NCI-H526 treated with DMSO at 0.1 percent for 48 hours (cell line): ENCODE measurements around the gene NCCRP1.

Experiments used
- DNase-seq: peaks from one replicate; lab custom pipeline; 2025; lab: John Stamatoyannopoulos, UW

NCCRP1 gene

DNA sequence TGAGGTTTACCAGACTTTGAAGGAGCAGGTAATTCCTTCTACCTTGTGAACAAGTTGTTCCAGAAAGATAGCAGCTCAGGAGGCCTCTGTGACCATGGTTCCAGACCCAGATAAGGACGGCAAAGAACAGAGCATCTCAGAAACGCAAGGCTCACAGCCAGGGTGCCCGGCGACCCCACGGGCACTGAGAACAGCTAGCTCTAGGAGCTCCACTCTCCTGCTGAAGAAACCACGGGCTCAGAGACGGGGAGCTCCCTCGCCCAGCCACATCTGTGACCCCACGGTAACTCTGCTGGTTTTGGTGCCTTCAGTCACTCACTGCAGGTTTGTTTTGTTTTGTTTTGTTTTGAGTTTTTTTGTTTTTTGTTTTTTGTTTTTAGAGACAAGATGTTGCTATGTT, 16.0 kb upstream of the NCCRP1 start:
- no peak for DNase-seq

DNA sequence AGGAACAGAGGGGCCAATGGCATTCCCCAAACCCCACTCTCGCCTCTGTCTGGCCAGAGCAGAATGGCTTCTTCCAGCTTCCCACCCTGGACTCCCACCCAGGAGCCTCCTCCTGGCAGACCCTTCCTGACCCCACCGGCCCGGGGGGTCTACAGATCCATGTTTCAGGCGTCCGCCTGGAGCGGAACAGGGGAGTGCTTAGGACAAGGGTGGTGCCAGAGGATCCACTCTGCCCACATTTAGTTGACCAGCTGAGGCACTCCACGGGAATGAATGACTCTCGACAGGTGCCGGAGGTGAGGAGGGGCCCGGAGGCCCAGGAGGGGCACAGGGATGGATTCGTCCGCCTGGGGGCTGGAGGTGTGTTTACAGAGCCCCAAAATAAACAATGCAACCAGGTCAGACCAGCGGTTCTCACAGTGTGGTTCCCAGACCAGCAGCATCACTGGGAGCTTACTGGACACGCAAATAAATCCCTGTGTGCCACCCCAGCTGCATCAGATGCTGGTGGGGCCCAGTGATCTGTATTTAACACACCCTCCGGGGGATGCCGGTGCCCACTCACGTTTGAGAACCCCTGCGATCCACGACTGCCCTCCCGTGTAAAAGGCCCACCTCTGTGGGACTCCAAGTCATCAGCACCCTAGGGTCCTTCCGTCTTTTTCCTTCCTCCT, 15.1 kb upstream of the NCCRP1 start:
- DNase-seq, result no peak

DNA sequence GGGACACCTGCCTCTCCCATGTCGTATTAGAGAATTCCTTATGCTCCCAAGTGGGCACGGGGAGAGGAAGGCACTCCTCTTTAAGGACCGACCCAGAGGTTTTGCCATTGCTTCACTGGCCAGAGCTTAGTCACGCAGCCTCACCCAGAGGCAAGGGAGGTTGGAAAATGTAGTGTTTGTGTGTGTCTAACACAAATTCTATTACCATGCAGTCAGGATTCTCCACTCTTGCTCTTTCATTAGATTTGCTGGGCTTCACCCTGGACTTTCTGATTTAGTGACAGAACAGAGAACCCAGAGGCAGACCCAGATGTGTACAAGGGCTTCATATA, 14.6 kb upstream of the NCCRP1 start:
- no peak for DNase-seq

DNA sequence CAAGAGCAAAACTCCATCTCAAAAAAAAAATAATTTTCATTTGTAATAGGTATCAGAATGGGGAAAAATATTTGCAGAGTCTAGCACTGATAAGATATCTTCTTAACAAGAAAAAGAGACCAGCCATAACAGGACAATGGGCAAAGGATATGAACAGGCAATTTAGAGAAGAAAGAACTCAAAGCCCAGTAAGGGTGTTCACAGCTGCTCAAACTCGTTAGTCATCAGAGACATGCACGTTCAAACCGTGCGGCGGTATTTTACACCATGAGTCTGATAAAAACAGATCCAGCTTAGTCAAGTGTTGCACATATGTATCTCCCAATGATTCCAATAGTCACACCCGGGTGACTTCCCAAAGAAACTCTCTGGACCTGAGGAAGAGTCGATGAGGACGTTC, 13.7 kb upstream of the NCCRP1 start:
- DNase-seq, result no peak

DNA sequence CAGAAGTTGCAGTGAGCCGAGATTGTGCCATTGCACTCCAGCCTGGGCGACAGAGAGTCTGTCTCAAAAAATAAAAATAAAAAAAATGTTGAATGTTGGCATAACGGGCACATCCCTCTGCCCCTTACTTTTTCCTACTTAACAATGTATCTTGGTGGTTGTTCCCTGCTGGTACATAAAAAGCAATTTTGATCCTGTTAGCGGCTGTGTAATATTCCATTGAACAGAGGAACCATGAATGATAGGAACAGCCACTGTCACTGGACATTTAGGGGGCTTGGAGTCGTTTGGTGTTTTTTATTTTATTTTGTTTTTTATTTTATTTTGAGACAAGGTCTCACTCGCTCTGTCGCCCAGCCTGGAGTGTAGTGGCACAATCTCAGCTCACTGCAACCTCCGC, 10.4 kb upstream of the NCCRP1 start:
- no peak for DNase-seq

DNA sequence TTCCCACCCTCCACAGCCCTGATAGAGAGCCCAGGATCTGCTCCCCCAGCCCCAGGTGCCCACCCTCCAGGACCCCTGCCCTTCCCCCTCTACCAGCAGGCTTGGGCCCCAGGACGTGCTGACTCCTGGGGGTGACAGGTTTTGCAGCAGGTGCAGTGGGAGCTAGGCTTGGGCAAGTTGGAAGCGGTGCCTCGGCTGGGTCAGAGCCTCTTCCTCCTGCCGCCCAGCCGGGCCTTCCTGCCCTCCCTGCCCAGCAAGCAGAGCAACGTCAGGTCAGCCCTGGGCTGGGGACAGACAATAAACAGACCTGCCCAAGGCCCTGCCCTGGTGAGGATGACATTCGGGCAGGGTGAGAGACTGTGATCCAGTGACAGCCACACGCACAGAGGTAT, 9.2 kb upstream of the NCCRP1 start:
- no peak for DNase-seq

DNA sequence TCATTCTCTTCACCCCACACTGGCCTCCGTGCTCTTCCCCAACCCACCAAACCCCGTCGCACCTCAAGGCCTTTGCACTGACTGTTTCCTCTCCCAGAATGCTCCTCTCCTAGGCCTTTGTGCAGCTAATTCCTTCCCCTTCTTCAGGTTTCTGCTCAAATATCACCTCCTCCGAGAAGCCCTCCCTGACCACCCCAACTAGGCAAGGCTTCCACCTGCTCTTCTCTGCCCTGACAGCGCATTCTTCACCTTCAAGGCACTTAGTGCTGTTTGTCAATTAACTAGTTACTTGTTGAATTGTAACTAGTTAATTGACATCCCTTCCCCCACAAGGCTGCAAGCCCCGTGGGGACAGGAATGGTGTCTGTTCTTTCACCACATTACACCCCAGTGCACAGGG, 7.8 kb upstream of the NCCRP1 start:
- DNase-seq, result no peak

DNA sequence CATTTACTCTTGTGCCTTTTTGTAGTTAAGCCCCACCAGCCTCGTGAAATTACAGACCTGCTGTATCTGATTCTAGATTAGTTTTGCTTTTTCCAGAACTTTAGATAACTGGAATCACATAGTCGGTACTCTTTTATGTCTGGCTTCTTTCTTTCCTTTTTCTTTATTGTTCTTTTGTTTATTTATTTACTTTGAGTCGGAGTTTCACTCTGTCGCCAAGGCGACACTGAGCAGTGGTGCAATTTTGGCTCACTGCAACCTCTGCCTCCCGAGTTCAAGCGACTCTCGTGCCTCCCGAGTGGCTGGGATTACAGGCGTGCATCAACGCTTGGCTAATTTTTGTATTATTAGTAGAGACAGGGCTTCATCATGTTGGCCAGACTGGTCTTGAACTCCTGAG, 6.0 kb upstream of the NCCRP1 start:
- no peak for DNase-seq

DNA sequence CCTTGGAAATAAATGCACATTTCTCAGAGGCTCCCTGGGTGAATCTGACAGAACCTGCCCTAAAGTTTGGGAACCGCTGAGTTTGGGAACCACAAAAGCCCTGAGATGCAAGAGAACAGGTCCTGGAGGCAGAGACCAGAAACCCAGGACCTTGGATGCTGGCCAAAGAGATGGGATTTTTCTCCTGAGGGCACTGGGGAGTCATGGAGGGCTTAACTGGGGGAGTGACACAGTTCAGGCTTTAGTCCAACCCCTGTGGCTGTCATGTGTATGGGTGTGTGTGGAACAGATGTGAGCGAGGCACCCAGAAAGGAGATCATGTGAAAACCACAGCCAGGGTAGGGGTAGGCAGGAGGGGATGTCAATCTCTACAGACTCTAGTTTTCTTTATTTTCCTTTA, 3.9 kb upstream of the NCCRP1 start:
- no peak for DNase-seq

DNA sequence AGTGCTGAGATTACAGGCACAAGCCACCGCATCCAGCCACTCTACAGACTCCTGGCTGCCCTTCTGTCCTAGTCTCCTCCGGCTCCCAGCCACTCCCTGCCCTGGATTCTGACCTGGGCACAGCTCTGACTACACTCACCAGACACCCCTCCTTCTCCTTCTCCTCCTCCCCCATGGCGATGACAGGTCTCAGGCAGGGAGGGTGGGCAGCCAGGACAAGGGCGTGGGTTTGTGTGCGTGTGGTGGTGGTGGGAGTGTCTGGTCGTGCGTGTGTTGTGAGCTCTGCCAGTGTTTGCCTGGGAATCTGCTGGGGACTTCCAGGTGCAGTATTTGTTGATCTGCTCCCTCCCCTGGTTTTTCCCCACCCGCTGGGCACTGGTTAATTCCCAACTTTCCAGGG, 3.0 kb upstream of the NCCRP1 start:
- no peak for DNase-seq

DNA sequence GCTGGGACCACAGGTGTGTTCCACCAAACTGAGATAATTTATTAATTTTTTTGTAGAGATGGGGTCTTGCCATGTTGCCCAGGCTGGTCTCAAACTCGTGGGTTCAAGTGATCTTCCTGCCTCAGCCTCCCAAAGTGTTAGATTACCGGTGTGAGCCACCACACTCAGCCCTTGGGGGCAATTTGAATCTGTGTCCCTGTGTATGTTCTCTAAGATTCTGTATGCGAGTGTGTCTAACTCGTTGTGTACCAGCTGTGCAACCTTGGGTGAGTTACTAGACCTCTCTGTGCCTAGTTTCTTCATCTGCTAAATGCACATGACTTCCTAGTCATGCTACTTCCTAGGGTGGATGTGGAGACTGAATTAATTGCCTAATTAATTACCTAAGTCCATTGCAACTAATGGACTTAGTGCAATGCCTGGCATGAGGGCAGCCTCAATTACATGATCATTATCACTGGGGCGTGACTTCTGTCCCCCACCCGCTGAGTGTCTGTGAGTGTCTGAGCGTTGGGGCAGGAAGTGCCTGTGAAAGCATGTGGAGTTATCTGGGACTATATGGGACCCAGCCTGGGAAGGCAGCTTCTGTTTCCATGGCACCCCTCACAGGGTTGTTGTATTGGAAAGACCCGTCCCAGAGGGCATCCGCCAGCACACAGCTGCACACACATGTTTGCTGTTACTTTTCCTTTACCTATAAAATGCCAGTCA, 1.8 kb upstream of the NCCRP1 start:
- no peak for DNase-seq

DNA sequence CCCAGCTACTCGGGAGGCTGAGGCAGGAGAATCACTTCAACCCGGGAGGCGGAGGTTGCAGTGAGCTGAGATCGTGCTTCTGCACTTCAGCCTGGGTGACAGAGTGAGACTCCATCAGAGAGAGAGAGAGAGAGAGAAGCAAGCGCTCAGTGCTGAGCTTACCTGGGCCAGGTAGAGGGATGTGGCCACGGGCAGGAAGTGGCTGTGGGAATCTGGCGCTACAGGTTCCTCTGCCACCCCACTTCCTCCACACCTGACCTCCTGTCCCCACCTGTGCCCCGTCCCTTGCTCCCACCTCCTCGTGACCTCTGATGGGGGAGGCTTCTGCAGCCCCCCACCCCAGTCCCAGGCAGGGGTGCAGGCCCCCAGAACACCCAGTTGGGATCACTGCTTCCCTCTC, 1.0 kb upstream of the NCCRP1 start:
- no peak for DNase-seq

DNA sequence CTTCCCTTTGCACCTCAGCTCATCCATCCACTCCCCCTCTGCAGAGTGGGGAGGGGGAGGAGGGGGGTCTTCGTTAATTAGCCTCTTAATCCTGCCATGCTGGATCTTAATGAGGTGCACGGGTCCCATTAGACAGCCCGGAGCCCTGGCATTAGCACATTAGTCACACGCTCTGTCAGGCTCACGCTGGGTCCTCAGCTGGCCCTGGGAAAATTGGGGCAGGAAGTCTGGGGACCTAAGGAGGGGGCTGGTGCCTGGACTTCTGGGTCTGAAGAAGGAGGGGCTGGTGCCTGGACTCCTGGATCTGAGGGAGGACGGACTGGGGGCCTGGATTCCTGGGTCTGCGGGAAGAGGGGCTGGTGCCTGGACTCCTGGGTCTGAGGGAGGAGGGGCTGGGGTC, 444 bp upstream of the NCCRP1 start:
- no peak for DNase-seq

DNA sequence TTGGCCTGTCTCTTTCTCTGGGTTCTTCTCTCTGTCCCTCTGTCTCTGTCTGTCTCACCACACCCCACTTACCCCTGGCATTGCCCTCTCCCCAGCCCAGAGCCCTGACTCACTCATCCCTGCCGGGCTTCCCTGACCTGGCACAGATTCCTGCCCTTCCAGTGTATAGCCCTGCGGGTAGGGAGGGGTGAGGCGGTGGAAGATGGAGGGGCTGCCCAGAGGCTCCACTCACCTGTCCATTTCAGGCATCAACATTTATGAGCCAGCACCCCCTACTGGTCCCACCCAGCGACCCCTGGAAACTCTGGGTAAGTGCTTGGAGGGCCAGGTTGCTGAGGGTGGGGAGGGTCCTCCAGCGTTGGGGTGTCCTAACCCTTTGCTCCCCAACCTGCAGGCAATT, 1.0 kb downstream of the NCCRP1 start:
- no peak for DNase-seq

DNA sequence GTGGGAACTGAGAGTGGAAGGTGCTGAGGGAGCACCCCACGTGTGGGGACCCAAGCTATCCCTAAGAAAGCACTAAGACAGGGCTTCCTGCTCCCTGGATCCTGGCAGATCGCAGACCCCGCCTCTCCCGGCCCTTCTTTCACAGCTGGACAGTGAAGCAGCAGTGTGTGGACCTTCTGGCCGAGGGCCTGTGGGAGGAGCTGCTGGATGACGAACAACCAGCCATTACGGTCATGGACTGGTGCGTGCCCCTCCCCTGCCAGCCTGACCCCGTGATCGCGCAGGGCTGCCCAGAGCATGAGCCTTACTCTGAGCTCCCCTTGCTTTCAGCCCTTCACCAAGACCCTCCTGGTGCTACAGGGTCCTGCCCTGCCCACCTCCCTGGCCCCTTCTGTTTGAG, 2.3 kb downstream of the NCCRP1 start:
- no peak for DNase-seq

DNA sequence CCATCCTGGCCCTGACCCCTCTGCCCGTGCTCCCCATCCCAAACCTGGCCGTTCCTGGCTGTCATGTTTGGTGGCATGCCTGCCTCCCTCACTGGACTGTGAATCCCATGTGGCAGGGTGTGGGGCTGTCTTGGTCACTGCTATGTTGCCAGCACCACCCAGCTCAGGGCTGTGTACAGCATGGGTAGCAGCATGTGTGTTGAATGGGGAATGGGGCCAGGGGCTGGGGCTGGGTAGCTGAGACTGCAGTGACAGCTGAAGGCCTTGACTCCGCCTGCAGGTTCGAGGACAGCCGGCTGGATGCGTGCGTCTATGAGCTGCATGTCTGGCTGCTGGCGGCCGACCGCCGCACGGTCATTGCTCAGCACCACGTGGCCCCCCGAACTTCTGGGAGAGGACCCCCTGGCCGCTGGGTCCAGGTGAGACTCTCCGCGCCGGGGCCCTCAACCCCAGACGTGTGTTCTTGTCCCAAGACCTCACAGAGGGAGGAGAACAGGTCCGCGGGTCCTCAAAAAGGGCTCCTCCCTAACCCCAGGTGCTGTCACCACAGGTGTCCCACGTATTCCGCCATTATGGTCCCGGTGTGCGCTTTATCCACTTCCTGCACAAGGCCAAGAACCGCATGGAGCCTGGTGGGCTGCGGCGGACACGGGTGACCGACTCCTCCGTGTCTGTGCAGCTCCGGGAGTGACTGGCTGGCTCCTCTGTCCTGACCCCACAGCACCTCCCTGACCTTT, 3.5 kb downstream of the NCCRP1 start:
- DNase-seq, result no peak

DNA sequence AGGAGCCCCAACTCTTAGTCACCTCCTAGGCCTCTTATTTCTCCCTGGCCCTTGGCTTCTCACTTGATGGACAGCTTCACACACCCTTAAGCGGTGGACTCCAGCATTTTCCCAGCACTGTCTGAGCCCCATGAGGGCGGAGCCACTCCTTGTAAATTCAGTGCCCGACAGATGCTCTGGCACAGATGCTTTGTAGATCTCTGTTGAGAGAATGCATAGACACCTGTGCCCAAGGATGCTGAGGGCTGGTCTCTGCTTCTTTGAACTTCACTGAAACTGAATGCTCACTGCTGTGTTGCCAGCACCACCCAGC, 4.0 kb downstream of the NCCRP1 start:
- DNase-seq, result no peak

DNA sequence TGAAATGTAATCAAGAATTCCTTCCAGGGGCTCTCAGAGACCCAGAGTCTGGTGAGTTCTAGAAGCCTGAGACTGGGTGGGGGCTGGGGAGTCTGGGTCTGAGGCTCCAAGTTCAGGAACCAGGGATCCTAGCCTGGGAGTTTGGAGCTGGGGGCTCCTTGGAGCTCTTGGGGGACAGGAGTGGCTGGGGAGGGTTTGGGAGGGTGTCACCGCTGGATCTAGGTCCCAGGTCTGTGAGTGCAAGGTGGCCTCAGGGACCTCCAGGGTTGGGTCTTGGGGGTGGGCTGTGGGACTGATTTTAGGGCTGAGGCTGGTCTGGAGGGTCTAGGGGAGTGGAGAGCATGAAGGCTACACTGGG, 6.2 kb downstream of the NCCRP1 start:
- no peak for DNase-seq

DNA sequence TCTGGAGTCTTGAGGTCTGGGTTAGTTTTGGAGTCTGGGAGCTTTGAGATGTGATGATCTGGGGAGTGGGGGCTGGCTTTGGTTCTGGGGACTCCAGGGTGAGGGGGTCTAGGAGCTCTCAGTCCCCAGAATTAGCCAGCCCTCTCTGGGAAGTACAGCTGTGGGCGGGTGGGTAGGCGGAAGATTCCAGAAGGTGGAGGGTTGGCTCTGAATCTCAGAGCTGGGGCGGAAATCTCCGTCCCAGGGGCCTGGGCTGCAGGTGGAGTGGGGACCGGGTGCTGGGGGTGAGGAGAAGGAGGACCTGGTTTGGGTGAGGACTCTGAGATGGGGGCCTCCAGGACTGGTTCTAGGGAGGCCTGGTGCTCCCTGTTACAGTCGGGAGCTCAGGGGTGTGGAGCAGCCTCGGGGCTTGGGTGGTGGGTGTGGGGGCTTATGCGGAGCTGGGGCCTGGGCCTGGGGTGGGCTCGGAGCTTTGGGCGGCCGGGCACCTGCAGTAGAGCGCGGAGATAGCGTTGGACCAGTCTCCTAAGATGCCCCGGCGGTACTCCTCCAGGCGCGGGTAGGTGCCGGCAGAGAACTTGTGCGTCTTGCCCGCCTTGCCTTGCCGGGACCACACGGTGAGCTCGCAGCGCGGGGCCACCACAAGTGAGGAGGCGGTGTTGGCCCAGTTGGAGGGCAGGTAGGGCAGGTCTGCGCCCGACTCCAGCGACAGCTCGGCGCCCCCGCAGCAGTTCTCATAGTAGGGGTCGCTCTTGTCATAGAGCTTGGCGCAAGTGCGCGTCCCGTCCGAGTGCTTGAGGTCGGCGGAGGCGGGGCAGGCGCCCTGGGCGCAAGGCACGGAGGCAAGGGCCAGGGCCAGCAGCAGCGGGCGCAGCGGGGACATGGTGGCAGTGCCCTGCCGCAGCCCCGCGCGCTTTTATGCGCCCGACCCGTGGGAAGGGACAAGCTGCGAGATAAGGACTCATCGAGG, 6.9 kb downstream of the NCCRP1 start, which contains the start of gene SYCN:
SYCN (minus strand) TSS at position 892 of the 970 bp plus-strand sequence; CDS start at position 883, 9 bp downstream.
- DNase-seq, result no peak

DNA sequence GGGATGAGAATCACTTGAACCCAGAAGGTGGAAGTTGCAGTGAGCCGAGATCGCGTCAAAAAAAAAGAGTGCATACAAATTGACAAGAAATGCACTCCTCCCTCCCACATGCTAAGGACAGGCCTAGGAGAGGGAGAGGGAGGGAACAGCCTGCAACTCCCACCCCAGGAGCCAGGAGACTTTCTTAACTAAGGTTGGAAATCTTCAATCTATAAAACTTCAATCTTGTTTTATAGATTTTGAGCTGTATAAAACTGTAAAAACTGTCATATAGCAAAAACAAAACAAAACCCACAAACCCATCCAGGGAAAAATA, 8.6 kb downstream of the NCCRP1 start:
- no peak for DNase-seq

DNA sequence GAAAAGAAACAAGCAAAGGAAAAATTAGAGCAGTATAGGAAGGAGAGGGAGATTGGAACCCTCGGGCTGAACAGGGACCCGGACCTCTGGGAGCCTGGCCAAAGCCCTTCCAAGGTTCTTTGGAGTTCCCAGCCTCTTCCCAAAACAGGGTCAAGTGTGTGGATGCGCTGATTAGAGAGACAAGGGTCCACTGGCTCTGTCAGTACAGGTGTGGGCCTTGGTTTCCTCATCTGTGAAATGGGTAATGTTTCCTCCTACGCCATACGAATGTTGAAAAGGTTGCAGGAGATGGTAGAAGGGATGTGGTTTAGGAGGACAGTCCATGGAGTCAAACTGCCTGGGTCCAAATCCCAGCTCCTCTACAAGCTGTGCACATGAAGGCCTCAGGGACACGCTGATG, 9.4 kb downstream of the NCCRP1 start:
- no peak for DNase-seq

DNA sequence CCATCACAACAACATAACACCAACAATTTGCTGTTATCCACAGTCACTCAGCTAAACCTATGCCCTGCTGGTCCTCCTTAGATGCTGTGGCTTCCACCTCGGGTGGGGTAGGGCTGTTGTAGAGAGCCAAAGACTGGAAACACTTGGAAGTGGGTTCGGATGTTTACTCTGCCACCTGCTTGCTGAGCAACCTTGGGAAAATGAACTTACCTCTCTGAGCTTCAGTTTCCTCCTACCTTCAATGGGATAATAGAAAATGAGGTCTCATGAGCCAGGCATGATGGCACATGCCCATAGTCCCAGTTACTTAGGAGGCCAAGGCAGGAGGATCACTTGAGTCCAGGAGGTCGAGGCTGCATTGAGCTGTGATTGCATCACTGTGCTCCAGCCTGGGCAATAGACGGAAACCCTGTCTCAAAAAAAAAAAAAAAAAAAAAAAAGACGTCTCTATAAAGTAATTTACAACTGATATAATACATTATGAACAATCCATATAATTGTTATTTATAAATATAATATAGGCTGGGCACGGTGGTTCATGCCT, 10.6 kb downstream of the NCCRP1 start:
- no peak for DNase-seq
